AG08396 (cell line): ENCODE data around the gene ACSL3.
"Not testable (repeated sequence)": the region's sequence is repeated elsewhere in the genome, so short reads cannot be mapped to it uniquely, and the experiment has no call there.

ENCODE experiments used
- DNase-seq: peaks from one replicate; pipeline ENCODE4 v3.0.0; 2012; ENCODE audit warnings: low spot score, mixed read lengths

ACSL3 gene

GRCh38 chr2:222912776-222913175, 51.9 kb downstream of the ACSL3 start:
- DNase-seq = no peak

DNA sequence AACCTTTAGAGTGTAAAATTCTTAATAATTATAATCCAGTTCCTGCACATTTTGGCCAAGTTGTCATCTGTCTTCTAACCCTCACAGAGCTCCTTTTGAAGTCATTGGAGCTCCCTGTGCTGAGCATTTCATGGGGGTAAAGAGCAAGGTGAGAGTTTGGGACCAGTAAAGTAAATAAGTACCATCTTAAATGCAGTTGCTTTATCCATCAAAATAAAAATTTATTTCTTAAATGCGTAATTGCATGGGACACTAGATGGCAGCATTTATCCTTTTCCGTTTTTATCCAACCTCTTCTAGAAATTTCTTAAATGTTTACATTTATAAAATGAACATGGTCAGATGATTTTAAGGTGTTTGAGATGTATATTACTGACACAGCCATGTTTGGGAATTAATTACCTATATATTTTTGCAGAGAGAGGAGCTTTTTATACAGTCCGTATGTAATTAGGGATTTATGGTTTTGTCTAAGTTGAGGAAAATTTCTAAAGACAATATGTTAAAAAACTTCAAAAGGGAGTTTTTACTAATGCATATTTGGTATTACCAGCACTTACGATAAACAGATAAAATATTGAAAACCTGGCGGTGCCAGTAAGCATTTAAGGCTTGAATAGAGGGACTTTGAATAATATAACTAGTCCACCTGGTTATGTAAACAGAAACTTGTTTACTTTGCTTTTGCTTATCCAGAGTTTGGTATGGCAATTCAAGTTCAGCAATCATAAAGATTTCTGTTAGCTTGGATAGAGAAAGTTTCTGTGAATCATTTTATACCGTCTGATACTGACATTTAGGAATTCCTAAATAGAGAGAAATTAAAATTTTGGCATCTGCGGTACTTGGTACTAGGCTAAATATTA, 54.5 kb downstream of the ACSL3 start:
- DNase-seq = no peak

- DNase-seq = no peak
Observed at GRCh38 chr2:222916229-222917197, 55.7 kb downstream of the ACSL3 start.

- DNase-seq = not testable (repeated sequence)
Observed at GRCh38 chr2:222917212-222917611, 56.4 kb downstream of the ACSL3 start.

- peak; percentile 79 for DNase-seq
Observed at GRCh38 chr2:222919841-222920526, 59.1 kb downstream of the ACSL3 start.

DNA sequence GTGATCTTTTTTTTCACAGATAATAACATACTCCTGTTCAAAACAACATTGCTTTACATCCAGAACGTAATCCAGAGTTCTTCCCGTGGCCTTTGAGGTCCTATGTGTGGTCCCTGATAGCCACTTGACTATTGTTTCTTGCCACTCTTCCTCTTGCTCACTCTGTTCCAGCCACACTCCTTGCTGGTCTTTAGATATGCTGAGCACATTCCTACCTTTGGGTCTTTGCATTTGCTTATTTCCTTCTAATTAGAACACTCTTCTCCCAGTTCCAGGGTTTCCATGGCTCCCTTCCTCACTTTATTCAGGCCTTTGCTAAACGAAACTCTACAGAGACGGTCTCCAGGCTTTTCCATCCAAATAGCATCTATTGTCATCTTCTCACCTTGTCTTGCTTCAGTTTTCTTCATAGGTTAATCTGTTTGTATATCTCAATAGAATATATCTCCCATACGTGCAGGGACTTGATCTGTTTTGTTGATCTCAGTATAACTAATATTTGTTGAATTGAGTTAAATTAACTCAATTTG, 59.9 kb downstream of the ACSL3 start:
- no peak for DNase-seq

GRCh38 chr2:222922019-222922800, 61.4 kb downstream of the ACSL3 start:
- no peak for DNase-seq

DNA sequence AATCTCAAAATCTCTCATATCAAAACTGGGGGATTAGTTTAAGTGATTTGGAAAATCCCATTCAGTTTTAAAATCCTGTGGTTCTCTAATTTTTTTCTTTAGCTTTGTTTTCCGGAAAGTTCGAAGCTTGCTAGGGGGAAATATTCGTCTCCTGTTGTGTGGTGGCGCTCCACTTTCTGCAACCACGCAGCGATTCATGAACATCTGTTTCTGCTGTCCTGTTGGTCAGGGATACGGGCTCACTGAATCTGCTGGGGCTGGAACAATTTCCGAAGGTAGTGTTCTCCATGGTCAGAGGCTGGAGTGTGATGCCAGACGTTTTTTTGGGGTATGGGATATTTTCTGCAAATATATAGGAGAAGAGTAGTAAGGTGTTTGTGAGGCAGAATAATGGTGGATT, 66.1 kb downstream of the ACSL3 start:
- no peak for DNase-seq

- no peak for DNase-seq
Observed at GRCh38 chr2:222927600-222927999, 66.8 kb downstream of the ACSL3 start.

- DNase-seq = no peak
Observed at GRCh38 chr2:222928335-222928734, 67.5 kb downstream of the ACSL3 start.

DNA sequence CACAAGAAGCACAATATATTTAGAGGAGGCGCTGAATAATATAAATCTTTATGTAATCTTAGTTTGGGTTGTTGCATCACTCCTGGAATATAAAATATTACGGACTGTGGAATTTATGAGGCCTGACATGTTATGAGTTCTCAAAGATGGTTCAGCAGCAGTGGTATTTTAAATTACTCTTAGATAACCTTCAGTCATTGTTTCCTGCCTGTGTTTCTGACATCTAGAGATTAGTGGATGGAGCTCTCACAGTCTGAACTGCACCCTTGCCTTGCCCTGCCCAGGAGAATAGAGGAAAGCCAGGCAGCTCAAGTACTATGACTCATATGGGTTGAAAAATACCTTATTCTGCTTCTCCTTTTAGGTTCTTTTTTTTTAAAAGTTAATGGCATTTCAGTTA, 70.0 kb downstream of the ACSL3 start:
- no peak for DNase-seq

GRCh38 chr2:222931659-222932058, 70.8 kb downstream of the ACSL3 start:
- no peak for DNase-seq

- no peak for DNase-seq
Observed at GRCh38 chr2:222933458-222933857, 72.6 kb downstream of the ACSL3 start.

DNA sequence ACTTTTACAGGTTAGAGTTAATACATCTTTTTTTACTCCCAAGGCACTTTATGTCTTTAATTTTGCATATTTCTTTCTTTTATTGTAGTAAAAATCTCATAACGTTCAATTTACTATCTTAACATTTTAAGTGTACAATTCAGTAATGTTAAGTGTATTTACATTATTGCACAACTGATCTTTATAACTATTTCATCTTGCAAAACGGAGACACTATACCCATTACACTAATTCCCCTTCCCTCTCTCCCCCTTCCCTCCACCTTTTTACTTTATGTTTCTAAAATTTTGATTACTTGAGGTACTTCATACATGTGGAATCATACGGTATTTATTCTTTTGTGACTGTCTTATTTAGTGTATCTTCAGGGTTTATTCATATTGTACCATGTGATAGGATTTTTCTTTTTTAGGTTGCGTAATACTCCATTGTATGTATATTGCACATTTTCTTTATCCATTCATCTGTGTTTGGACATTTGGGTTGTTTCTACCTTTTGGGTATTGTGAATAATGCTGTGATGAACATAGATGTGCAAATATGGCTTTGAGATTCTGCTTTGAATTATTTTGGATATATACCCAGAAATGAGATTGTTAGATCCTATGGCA, 75.0 kb downstream of the ACSL3 start:
- DNase-seq = no peak

DNA sequence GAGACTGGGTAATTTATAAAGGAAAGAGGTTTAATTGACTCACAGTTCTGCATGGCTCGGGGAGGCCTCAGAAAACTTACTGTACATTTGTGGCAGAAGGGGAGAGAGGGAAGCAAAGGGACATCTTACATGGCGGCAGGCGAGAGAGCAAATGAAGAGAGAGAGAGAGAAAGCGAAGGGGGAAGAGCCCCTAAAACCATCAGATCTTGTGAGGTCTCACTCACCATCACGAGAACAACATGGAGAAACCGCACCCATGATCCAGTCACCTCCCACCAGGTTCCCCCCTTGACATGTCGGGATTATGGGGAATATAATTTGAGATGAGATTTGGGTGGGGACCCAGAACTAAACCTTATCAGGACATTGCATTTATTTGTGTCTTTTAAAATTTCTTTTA, 75.9 kb downstream of the ACSL3 start:
- no peak for DNase-seq

- DNase-seq = no peak
Observed at GRCh38 chr2:222938327-222938726, 77.5 kb downstream of the ACSL3 start.

DNA sequence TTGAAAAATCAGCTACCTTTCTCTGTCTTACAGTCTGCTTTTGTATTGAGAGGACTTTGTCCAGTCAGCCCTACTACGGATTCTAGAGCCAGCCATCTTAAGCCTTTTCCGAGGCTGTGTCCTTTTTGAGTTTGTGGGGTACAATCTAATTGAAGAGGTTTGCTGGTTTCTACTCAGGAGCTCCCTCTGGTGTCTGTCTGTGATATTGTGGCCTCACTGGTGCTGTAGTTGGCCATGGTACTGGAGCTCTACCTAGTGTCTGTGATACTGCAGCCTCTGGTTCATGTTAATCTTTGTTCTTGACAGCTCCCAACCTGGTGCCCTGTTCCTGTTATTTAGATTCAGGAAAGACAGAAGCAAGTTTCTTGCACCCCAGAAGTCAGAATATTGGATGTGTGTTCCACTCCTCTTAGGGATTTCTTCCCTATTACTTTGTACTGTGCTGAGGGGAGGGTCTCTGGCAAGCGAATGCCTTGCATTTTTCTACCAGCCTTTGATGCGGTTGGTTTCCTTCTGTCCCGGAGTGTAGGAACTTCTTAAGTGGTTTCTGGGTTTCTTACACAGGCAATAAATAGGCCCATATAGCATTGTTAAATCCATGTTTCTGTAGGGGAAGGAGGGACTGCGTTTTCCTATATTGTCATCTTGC, 78.5 kb downstream of the ACSL3 start:
- DNase-seq = peak; percentile 25

- no peak for DNase-seq
Observed at GRCh38 chr2:222939979-222940378, 79.1 kb downstream of the ACSL3 start.

- no peak for DNase-seq
Observed at GRCh38 chr2:222941510-222942032, 80.7 kb downstream of the ACSL3 start.

- no peak for DNase-seq
Observed at GRCh38 chr2:222942561-222942960, 81.7 kb downstream of the ACSL3 start.
